GM12891 (cell line): ENCODE results near the gene CR1.
"Not testable (repeated sequence)": the region's sequence is repeated elsewhere in the genome, so short reads cannot be mapped to it uniquely, and the experiment has no call there.

ENCODE experiments used
- DNase-seq: peaks from one replicate; pipeline ENCODE4 v3.0.0; 2011; ENCODE audit warnings: low spot score; ENCODE audit not compliant: insufficient read length
- FAIRE-seq: peaks from 2 replicates; lab custom pipeline; 2011; peaks lifted over from hg19 to GRCh38; lab: Jason Lieb, UNC
- PAX5 ChIP-seq: IDR thresholded peaks from 2 replicates; pipeline ENCODE4 v1.6.1; 2011; ENCODE audit warnings: low read length, moderate library complexity, mild to moderate bottlenecking; ENCODE audit not compliant: insufficient read depth, severe bottlenecking
- POLR2A ChIP-seq: IDR thresholded peaks from 2 replicates; pipeline ENCODE4 v1.6.1; 2011; ENCODE audit warnings: low read depth, low read length, control low read depth
- POLR2AphosphoS5 ChIP-seq: IDR thresholded peaks from 2 replicates; pipeline ENCODE4 v1.6.1; 2011; ENCODE audit warnings: low read depth, low read length, control low read depth
- POU2F2 ChIP-seq: IDR thresholded peaks from 2 replicates; pipeline ENCODE4 v1.6.1; 2011; ENCODE audit warnings: low read depth, mild to moderate bottlenecking, control low read depth, low read length, moderate library complexity
- SPI1 ChIP-seq: IDR thresholded peaks from 2 replicates; pipeline ENCODE4 v1.6.1; 2011; ENCODE audit warnings: low read depth, low read length, control low read depth
- TAF1 ChIP-seq: IDR thresholded peaks from 2 replicates; pipeline ENCODE4 v1.6.1; 2011; ENCODE audit warnings: low read depth, low read length, control low read depth

The CR1 gene

DNA sequence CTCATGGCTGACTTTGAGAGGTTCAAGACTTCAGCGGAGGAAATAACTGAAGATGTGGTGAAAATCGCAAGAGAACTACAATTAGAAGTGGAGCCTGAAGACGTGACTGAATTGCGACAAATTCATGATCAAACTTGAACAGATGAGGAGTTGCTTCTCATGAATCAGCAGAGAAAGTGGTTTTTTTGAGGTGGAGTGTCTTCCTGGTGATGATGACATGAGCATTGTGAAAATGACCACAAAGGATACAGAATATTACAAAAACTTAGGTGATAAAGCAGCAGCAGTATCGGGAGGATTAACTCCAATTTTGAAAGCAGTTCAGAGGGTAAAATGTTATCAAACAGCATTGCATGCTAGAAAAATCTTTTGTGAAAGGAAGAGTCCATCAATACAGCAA is 58.9 kb downstream of the CR1 start:
- DNase-seq, FAIRE-seq: not testable (repeated sequence)

- TF ChIP-seq POLR2AphosphoS5: no peak
- TF ChIP-seq POLR2A: no peak
- no peak for TF ChIP-seq TAF1
- no peak for TF ChIP-seq POU2F2
- TF ChIP-seq PAX5: no peak
- TF ChIP-seq SPI1: no peak
- DNase-seq (no peak), FAIRE-seq (no peak)
Observed at GRCh38 chr1:207565546-207566468, 69.8 kb downstream of the CR1 start.

- not testable (repeated sequence) for DNase-seq, FAIRE-seq
Observed at GRCh38 chr1:207571926-207572325, 76.0 kb downstream of the CR1 start.

DNA sequence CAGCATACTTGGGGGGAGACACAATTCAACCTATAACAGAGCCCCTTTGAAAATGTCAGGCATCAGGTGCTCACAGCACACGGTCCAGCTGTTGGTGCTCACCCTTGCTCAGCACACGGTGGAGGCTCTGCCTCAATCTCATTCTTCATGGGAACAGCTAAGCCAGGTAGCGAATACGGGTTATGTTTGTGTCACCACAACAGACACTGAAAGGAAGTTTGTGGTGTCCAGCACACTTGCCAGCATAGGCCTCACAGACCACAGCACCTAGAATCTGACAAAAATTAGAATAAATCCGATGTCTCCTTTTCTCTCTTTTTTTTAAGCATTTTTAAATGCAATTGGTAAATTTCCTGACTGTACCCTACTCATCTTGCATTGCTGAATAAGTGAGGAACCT is 77.1 kb downstream of the CR1 start:
- not testable (repeated sequence) for FAIRE-seq, DNase-seq

DNA sequence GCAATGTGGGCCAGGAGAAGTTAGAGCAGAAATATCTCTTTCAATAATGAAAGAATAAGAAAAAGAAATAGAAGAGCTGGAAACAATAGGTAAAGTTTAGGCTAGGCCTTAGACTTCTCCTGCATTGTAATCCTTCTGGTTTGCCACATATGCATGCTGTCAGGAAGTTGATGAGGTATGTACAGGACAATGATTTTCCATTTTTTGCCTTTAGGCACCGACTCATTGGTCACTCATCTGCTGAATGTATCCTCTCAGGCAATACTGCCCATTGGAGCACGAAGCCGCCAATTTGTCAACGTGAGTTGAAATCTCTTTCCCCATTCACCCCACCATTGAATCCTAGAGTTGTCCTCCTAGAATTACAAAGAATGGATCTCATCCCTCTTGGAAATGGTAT is 79.4 kb downstream of the CR1 start:
- DNase-seq, FAIRE-seq: not testable (repeated sequence)

DNA sequence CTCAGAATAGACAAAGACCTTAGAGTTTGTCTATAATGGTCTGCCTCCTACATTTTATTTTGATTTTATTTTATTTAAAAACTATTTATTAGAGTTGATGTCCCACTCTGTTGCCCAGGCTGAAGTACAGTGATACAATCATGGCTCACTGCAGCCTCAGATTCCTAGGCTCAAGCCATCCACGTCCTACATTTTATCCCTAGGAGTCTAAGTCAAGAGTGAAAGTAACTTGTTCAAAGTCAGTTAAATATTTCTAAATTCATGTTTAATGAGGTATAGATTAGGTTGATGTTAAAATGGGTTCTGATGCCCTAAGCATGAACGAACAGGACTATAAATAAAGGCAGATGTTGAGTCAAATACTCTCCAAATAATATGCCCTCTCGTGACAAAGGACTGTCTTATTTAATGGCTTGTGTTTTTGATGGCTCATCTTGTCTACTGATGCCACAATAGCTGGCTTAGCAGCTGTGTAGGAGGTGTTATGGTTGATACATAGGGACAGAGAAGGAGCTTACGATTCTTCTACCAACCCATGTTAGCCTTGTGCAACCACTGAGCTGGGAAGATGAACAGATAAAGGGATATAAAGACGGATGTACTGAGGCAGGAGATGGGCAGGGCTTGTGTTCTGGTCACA is 83.0 kb downstream of the CR1 start:
- no peak for TF ChIP-seq PAX5
- no peak for TF ChIP-seq POU2F2
- no peak for TF ChIP-seq TAF1
- TF ChIP-seq SPI1: no peak
- TF ChIP-seq POLR2A: no peak
- no peak for TF ChIP-seq POLR2AphosphoS5
- FAIRE-seq (no peak), DNase-seq (no peak)

- no peak for TF ChIP-seq TAF1
- DNase-seq (peak; percentile 5), FAIRE-seq (peak; percentile 85)
Observed at GRCh38 chr1:207579436-207579799, 83.5 kb downstream of the CR1 start.

DNA sequence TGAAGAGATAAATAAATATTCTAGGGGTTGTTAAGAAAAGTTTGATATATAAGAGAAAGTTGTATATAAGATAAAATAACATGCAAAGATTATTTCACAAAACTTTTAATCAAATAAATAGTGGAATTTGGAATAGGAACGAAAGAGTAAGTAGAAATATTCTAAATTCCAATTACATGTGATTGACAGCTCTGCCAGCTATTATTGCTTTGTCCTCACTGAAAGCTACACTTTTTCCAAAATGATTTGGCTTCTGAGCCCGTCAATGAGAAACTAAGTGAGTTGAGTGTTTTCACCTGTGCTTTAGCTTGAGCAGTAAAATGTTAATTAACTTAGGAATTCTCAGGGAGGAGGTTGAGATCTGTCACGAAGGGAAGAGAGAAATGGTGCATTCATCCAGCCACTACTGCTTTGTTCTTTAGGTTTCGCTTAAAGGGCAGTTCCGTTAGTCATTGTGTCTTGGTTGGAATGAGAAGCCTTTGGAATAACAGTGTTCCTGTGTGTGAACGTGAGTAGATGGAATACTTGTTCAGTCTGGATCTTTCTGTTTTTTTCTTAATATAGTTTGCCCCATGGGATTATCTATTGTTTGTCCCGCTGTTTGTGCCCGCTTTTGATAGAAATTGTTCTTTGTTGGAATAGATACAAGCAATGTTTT is 85.7 kb downstream of the CR1 start:
- FAIRE-seq: no peak
- DNase-seq: no peak
- no peak for TF ChIP-seq SPI1
- TF ChIP-seq POU2F2: no peak
- TF ChIP-seq POLR2A: no peak

DNA sequence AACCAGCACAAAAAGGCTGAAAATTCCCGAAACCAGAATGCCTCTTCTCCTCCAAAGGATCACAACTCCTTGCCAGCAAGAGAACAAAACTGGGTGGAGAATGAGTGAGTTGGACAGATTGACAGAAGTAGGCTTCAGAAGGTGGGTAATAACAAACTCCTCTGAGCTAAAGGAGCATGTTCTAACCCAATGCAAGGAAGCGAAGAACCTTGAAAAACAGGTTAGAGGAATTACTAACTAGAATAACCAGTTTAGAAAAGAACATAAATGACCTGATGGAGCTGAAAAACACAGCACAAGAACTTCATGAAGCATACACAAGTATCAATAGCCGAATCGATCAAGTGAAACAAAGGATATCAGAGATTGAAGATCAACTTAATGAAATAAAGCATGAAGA is 93.5 kb downstream of the CR1 start:
- not testable (repeated sequence) for DNase-seq, FAIRE-seq

DNA sequence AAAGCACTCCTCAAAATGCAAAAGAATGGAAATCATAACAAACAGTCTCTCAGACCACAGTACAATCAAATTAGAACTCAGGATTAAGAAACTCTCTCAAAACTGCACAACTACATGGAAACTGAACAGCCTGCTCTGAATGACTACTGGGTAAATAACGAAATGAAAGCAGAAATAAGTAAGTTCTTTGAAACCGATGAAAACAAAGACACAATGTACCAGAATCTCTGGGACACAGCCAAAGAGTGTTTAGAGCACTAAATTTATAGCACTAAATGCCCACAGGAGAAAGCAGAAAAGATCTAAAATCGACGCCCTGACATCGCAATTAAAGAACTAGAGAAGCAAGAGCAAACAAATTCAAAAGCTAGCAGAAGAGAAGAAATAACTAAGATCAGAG is 95.2 kb downstream of the CR1 start:
- not testable (repeated sequence) for FAIRE-seq, DNase-seq

DNA sequence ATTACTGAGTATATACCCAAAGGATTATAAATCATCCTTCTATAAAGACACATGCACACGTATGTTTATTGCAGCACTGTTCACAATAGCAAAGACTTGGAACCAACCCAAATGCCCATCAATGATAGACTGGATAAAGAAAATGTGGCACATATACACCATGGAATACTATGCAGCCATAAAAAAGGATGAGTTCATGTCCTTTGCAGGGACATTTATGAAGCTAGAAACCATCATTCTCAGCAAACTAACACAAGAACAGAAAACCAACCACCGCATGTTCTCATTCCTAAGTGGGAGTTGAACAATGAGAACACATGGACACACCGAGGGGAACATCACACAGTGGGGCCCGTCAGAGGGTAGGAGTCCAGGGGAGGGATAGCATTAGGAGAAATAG is 98.1 kb downstream of the CR1 start:
- not testable (repeated sequence) for FAIRE-seq, DNase-seq

DNA sequence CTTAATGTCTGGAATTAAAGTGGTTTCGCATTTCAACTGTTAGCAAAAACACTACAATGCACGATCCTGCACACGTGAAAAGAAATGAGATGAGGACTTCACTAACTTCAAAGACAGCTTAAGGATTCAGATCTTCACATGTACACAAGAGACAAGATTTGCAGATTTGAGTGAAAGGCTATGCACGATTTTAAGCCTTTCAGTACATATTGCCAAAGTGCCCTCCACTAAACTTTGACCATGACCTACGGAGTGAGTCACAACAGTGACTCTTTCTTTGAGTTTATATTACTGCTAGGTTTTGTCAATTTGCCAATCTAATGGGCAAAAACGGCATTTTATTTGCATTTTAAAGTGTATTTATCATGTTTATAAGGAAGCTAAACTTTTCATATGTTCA is 107.8 kb downstream of the CR1 start:
- TF ChIP-seq POLR2AphosphoS5 (no peak), POU2F2 (no peak), POLR2A (no peak), SPI1 (no peak), TAF1 (no peak), PAX5 (no peak)
- FAIRE-seq (peak; percentile 23), DNase-seq (no peak)
